Measurements from ENCODE around the gene SMARCB1.

- TF ChIP-seq TAF1 (IDR thresholded peaks at IDR 0.05; ENCODE audit: borderline replicate concordance, low read depth, low read length) (no peak), EZH2phosphoT487 (IDR thresholded peaks at IDR 0.05; ENCODE audit: borderline replicate concordance, low read depth) (no peak), CTCF (IDR thresholded peaks at IDR 0.05) (no peak)
Observed at GRCh38 chr22:23777776-23778576, 8.8 kb upstream of the SMARCB1 start.

All from SK-N-SH (cell line).